H1 (cell line): Measurements from ENCODE around the gene LIPM. TPM values are rescaled to one million over a fixed set of nuclear protein-coding genes. Genes with fewer than 3 reads are reported as not detected.

Experiments
- CTCF ChIA-PET: fragments of 300-600 bp; sonication (Branson Sonifier 250); formaldehyde crosslinking; loops from one replicate; lab custom pipeline; 2021; ENCODE audit not compliant: partially characterized antibody; lab: Charles Lee
- POLR2A ChIA-PET: fragments of 300-600 bp; sonication (Branson Sonifier 250); formaldehyde crosslinking; loops from one replicate; lab custom pipeline; 2021; ENCODE audit warnings: inconsistent platforms; ENCODE audit not compliant: partially characterized antibody; lab: Charles Lee
- DNase-seq, 2 experiments: peaks; one replicate each; pipeline versions ENCODE4 v3.0.0 to v3.0.0-alpha.2; 2010 to 2022; ENCODE audit warnings: low spot score in 2 of 2, low read depth in 1 of 2, mixed read lengths in 1 of 2
- FAIRE-seq: peaks from 2 replicates; lab custom pipeline; 2011; peaks lifted over from hg19 to GRCh38; lab: Jason Lieb, UNC
- H2AFZ ChIP-seq: 2 replicates; pipeline ENCODE4 v1.8.1; 2012; ENCODE audit warnings: low read length, inconsistent platforms
- H2AK5ac ChIP-seq: 2 replicates; pipeline ENCODE4 v1.6.1; 2013; ENCODE audit warnings: low read depth, low read length
- H2BK120ac ChIP-seq: replicated peaks from 2 replicates; pipeline ENCODE3; 2013; ENCODE audit warnings: low read depth, low read length, inconsistent platforms
- H2BK12ac ChIP-seq: 2 replicates; pipeline ENCODE4 v1.6.1; 2013; ENCODE audit warnings: low read depth, low read length
- H2BK15ac ChIP-seq: 2 replicates; pipeline ENCODE4 v1.6.1; 2013; ENCODE audit warnings: low read length
- H2BK20ac ChIP-seq: 2 replicates; pipeline ENCODE4 v1.6.1; 2013; ENCODE audit warnings: low read length
- H2BK5ac ChIP-seq: 2 replicates; pipeline ENCODE4 v1.6.1; 2013; ENCODE audit warnings: low read depth, low read length
- H3K14ac ChIP-seq: 2 replicates; pipeline ENCODE4 v1.6.1; 2013; ENCODE audit warnings: inconsistent platforms; ENCODE audit not compliant: insufficient read length
- H3K18ac ChIP-seq: 2 replicates; pipeline ENCODE4 v1.6.1; 2013; ENCODE audit warnings: low read length; ENCODE audit errors: extremely low read depth
- H3K23ac ChIP-seq: 2 replicates; pipeline ENCODE4 v1.6.1; 2013; ENCODE audit warnings: inconsistent platforms; ENCODE audit not compliant: insufficient read length
- H3K23me2 ChIP-seq: 2 replicates; pipeline ENCODE4 v1.6.1; 2013; ENCODE audit warnings: low read depth, low read length
- H3K27ac ChIP-seq: 2 replicates; pipeline ENCODE4 v1.6.1; 2011; ENCODE audit warnings: low read depth, low read length, inconsistent platforms
- H3K27me3 ChIP-seq, 4 experiments: replicated peaks in 1 of 4; 1 replicate in 1 of 4; 2 replicates in 3 of 4; pipeline versions ENCODE4 v1.6.1 to v1.8.1; 2011 to 2013; ENCODE audit warnings: low read length in 3 of 4, mild to moderate bottlenecking in 3 of 4, inconsistent platforms in 2 of 4, mixed read lengths in 2 of 4, moderate library complexity in 1 of 4; ENCODE audit not compliant: control insufficient read depth in 3 of 4, insufficient read depth in 3 of 4; ENCODE audit errors: extremely low read depth in 1 of 4
- H3K36me3 ChIP-seq, 4 experiments: 2 replicates each; pipeline versions ENCODE4 v1.6.1 to v1.8.1; 2011 to 2013; ENCODE audit warnings: mild to moderate bottlenecking in 4 of 4, low read length in 3 of 4, moderate library complexity in 2 of 4, control low read depth in 1 of 4, inconsistent platforms in 1 of 4; ENCODE audit not compliant: insufficient read depth in 4 of 4, control insufficient read depth in 2 of 4
- H3K4ac ChIP-seq: replicated peaks from 2 replicates; pipeline ENCODE3; 2013; ENCODE audit warnings: low read length, low read depth, mixed read lengths, inconsistent platforms; ENCODE audit not compliant: insufficient read length
- H3K4me1 ChIP-seq, 4 experiments: replicated peaks in 1 of 4; 1 replicate in 1 of 4; 2 replicates in 3 of 4; pipeline versions ENCODE4 v1.6.1 to v1.8.1; 2011 to 2013; ENCODE audit warnings: low read length in 3 of 4, inconsistent platforms in 2 of 4, mixed read lengths in 1 of 4; ENCODE audit not compliant: insufficient read depth in 4 of 4, control insufficient read depth in 3 of 4
- H3K4me2 ChIP-seq, 2 experiments: 2 replicates each; pipeline versions ENCODE4 v1.6.1 to v1.8.1; 2011 to 2013; ENCODE audit warnings: low read depth in 2 of 2, low read length in 2 of 2, control low read depth in 1 of 2, inconsistent platforms in 1 of 2, mild to moderate bottlenecking in 1 of 2; ENCODE audit not compliant: insufficient read depth in 1 of 2
- H3K4me3 ChIP-seq, 4 experiments: fragments of 200-600, 300-600 bp in 1 of 4; sonication (generic), shearing (Covaris generic), sonication (Bioruptor Twin) in 1 of 4; 2 replicates each; pipeline versions ENCODE4 v1.5.1 to v1.8.1; 2011 to 2016; ENCODE audit warnings: low read length in 4 of 4, low read depth in 3 of 4, control low read depth in 2 of 4, inconsistent platforms in 2 of 4, mild to moderate bottlenecking in 2 of 4, mixed read lengths in 1 of 4, moderate library complexity in 1 of 4; ENCODE audit not compliant: insufficient read depth in 2 of 4; ENCODE audit errors: extremely low read depth in 1 of 4
- H3K56ac ChIP-seq: replicated peaks from 2 replicates; pipeline ENCODE3; 2013; ENCODE audit warnings: low read depth, mild to moderate bottlenecking, mixed read lengths, low read length, inconsistent platforms; ENCODE audit not compliant: insufficient read length
- H3K79me1 ChIP-seq: 2 replicates; pipeline ENCODE4 v1.6.1; 2013; ENCODE audit warnings: low read depth, low read length, control low read depth
- H3K79me2 ChIP-seq, 2 experiments: 2 replicates each; pipeline versions ENCODE4 v1.6.1 to v1.8.1; 2012 to 2013; ENCODE audit warnings: low read length in 2 of 2, mild to moderate bottlenecking in 2 of 2, inconsistent platforms in 1 of 2; ENCODE audit not compliant: insufficient read depth in 2 of 2, control insufficient read depth in 1 of 2
- H3K9ac ChIP-seq, 4 experiments: replicated peaks in 1 of 4; 1 replicate in 1 of 4; 2 replicates in 3 of 4; pipeline versions ENCODE4 v1.6.1 to v1.8.1; 2011 to 2013; ENCODE audit warnings: low read depth in 3 of 4, low read length in 3 of 4, control low read depth in 2 of 4, mild to moderate bottlenecking in 2 of 4, moderate library complexity in 2 of 4, inconsistent platforms in 1 of 4; ENCODE audit errors: extremely low read depth in 1 of 4
- H3K9me3 ChIP-seq, 2 experiments: 2 replicates each; pipeline versions ENCODE4 v1.6.1 to v1.8.1; 2012 to 2013; ENCODE audit warnings: mild to moderate bottlenecking in 2 of 2, moderate library complexity in 2 of 2, control low read depth in 1 of 2, inconsistent platforms in 1 of 2, low read depth in 1 of 2, low read length in 1 of 2, mixed read lengths in 1 of 2; ENCODE audit not compliant: insufficient read depth in 2 of 2
- H4K20me1 ChIP-seq, 2 experiments: replicated peaks in 1 of 2; 2 replicates each; pipeline versions ENCODE3 to v1.8.1; 2011 to 2013; ENCODE audit warnings: inconsistent platforms in 2 of 2, low read length in 2 of 2, mild to moderate bottlenecking in 1 of 2; ENCODE audit not compliant: insufficient read depth in 2 of 2, control insufficient read depth in 1 of 2
- H4K5ac ChIP-seq: 2 replicates; pipeline ENCODE4 v1.6.1; 2013; ENCODE audit warnings: low read length, low read depth, mixed read lengths, inconsistent platforms; ENCODE audit not compliant: insufficient read length
- H4K8ac ChIP-seq: 2 replicates; pipeline ENCODE4 v1.8.0; 2013; ENCODE audit warnings: mild to moderate bottlenecking, moderate library complexity, low read length, inconsistent platforms; ENCODE audit not compliant: insufficient read depth; ENCODE audit errors: extremely low read depth
- H4K91ac ChIP-seq: replicated peaks from 2 replicates; pipeline ENCODE3; 2013; ENCODE audit warnings: low read length, mixed read lengths, inconsistent platforms; ENCODE audit not compliant: insufficient read length
- CTBP2 ChIP-seq: IDR thresholded peaks from 2 replicates; pipeline ENCODE4 v1.7.0; 2011; ENCODE audit warnings: borderline replicate concordance, mild to moderate bottlenecking, moderate library complexity, mixed read lengths, low read length; ENCODE audit not compliant: insufficient read depth, insufficient read length
- JUN ChIP-seq: IDR thresholded peaks from 2 replicates; pipeline ENCODE4 v1.6.1; 2011; ENCODE audit warnings: low read depth, mild to moderate bottlenecking, improper control_type of control experiment, low read length
- WGBS, 2 experiments: shearing (Covaris generic) in 1 of 2; methylation state at CpG; one replicate each; pipeline versions ENCODE4 v1.1.6 to v1.1.7; 2013 to 2015; ENCODE audit warnings: low lambda C conversion rate in 2 of 2, mixed read lengths in 2 of 2, inconsistent platforms in 1 of 2, low coverage in 1 of 2, missing lambda C conversion rate in 1 of 2; ENCODE audit not compliant: insufficient replicate concordance in 2 of 2, insufficient coverage in 1 of 2, insufficient read length in 1 of 2; ENCODE audit errors: extremely low coverage in 1 of 2, missing lambda C conversion rate in 1 of 2; 5-methylcytosine and 5-hydroxymethylcytosine counted together
- polyA plus RNA-seq, 7 experiments: library from polyadenylated mRNA; depleted of rRNA in 3 of 7; stranded (reverse) in 5 of 7; unstranded in 2 of 7; fragments of >200 nt in 5 of 7; fragments of 200-250 nt in 2 of 7; gene quantifications; 1 replicate in 5 of 7; 2 replicates in 1 of 7; 4 replicates in 1 of 7; pipeline versions ENCODE4 v1.2.1 to v1.2.3, GENCODE V29; 2011 to 2013; ENCODE audit warnings: missing spikeins in 2 of 7, mixed read lengths in 2 of 7
- total RNA-seq: library from RNA; stranded (reverse); fragmentation: NEBNext Ultra II Directional; extraction: Animal tissue kit (Norgen Biotek cat#: 25700); gene quantifications from 2 replicates; pipeline ENCODE4 v1.2.1, GENCODE V29; 2021

LIPM gene
- total and polyA plus RNA-seq, 2 of the 8 experiments (the other 6 are each of a cell fraction or from before 2014, with no cell fraction given): not detected

- Histone ChIP-seq H3K23me2 (no peaks in the 10 kb centered on the region), H2AFZ (no peak overlapping the region), H3K4ac (no peak overlapping the region), H3K56ac (no peak overlapping the region), H3K9ac (no peak overlapping the region), H3K4me3 (no peak overlapping the region), H3K36me3 (no peaks in the 10 kb centered on the region), H4K8ac (no peak overlapping the region), H2BK15ac (no peak overlapping the region), H2BK120ac (no peak overlapping the region), H4K5ac (no peak overlapping the region), H3K4me1 (peaks cover 0 to 4% (median 0%) of the 10 kb centered on the region in 4 experiments; a peak in 2 of 7 replicates), H2BK20ac (no peak overlapping the region), H3K4me2 (no peak overlapping the region), H4K20me1 (no peaks in the 10 kb centered on the region), H3K18ac (no peak overlapping the region), H3K23ac (no peak overlapping the region), H3K79me2 (no peaks in the 10 kb centered on the region), H3K27me3 (no peaks in the 10 kb centered on the region), H3K14ac (no peak overlapping the region), H2AK5ac (no peak overlapping the region), H4K91ac (no peak overlapping the region), H2BK12ac (no peak overlapping the region), H3K79me1 (no peaks in the 10 kb centered on the region), H2BK5ac (no peak overlapping the region), H3K9me3 (no peaks in the 10 kb centered on the region), H3K27ac (no peak overlapping the region)
- TF ChIP-seq JUN: no peak
- no peak for TF ChIP-seq CTBP2
- 91 to 100% methylated on average over 1 of the region's 1 CpG for WGBS, 2 experiments
- CTCF ChIA-PET: interaction anchor here (0.7 to 2.1 kb wide), 4 partner anchors 9 to 41 kb away, joined by 3 to 10 read pairs (median 4); no protein-coding TSS in a partner anchor
- no peak for FAIRE-seq
- no peak for DNase-seq
- POLR2A ChIA-PET: interaction anchor here (0.7 kb wide), 1 partner anchor 75 kb away, joined by 3 read pairs; no protein-coding TSS in a partner anchor
Observed at GRCh38 chr10:88769384-88769783, 33.1 kb upstream of the LIPM start.
